GM21717 (cell line): ENCODE data around the gene SIRPB2.
A peak's percentile ranks its signal among the peaks of the same experiment; 100 is the strongest.

Experiments
- ATAC-seq: cut with Tn5 transposase; IDR thresholded peaks from one replicate; pipeline ENCODE4 v1.9.1; 2021; ENCODE audit warnings: mild to moderate bottlenecking, moderate library complexity; ENCODE audit not compliant: unreplicated experiment

SIRPB2 gene

GRCh38 chr20:1472556-1473245 lies 18.5 kb downstream of the SIRPB2 start:
- ATAC-seq = no peak

GRCh38 chr20:1471242-1471641 lies 20.0 kb downstream of the SIRPB2 start:
- no peak for ATAC-seq

GRCh38 chr20:1469925-1470571 lies 21.2 kb downstream of the SIRPB2 start:
- ATAC-seq = no peak

- ATAC-seq = no peak
These were observed 21.8 kb downstream of the SIRPB2 start for GRCh38 chr20:1469306-1469905.

GRCh38 chr20:1468117-1468624 lies 23.0 kb downstream of the SIRPB2 start:
- no peak for ATAC-seq

GRCh38 chr20:1467355-1468116 lies 23.7 kb downstream of the SIRPB2 start:
- no peak for ATAC-seq

GRCh38 chr20:1467082-1467354 lies 24.2 kb downstream of the SIRPB2 start:
- ATAC-seq = no peak

GRCh38 chr20:1466211-1467081 lies 24.8 kb downstream of the SIRPB2 start, which contains the start of gene NSFL1C:
NSFL1C (minus strand) TSS chr20:1466849; CDS start chr20:1466824, 25 bp downstream.
- ATAC-seq = peak; percentile 75

GRCh38 chr20:1465470-1466210 lies 25.6 kb downstream of the SIRPB2 start:
- no peak for ATAC-seq

GRCh38 chr20:1463971-1464570 lies 27.1 kb downstream of the SIRPB2 start:
- ATAC-seq = no peak

GRCh38 chr20:1462834-1463233 lies 28.4 kb downstream of the SIRPB2 start:
- no peak for ATAC-seq

GRCh38 chr20:1462001-1462400 lies 29.2 kb downstream of the SIRPB2 start:
- no peak for ATAC-seq

- ATAC-seq = no peak
These were observed 30.9 kb downstream of the SIRPB2 start for GRCh38 chr20:1460275-1460674.

GRCh38 chr20:1457992-1458391 lies 33.2 kb downstream of the SIRPB2 start:
- no peak for ATAC-seq

GRCh38 chr20:1456300-1456699 lies 34.9 kb downstream of the SIRPB2 start:
- no peak for ATAC-seq

GRCh38 chr20:1450926-1451491 lies 40.2 kb downstream of the SIRPB2 start:
- no peak for ATAC-seq

GRCh38 chr20:1449370-1449769 lies 41.9 kb downstream of the SIRPB2 start:
- ATAC-seq = no peak

GRCh38 chr20:1448081-1448620 lies 43.1 kb downstream of the SIRPB2 start:
- no peak for ATAC-seq

GRCh38 chr20:1446536-1446935 lies 44.7 kb downstream of the SIRPB2 start:
- ATAC-seq = no peak
